ENCODE data around the gene ZNF320. TPM values are rescaled to one million over a fixed set of nuclear protein-coding genes. Genes with fewer than 3 reads are reported as not detected.

Gene ZNF320
- total and polyA plus RNA-seq, 9 of the 15 experiments (the other 6 are each of a cell fraction or from before 2014, with no cell fraction given): 5.4 to 25.6 (median 11.7) TPM

- TF ChIP-seq HMGXB4 (CRISPR knock-in tag; IDR thresholded peaks at IDR 0.05) (no peak), CREB1 (IDR thresholded peaks at IDR 0.05) (peak; percentile 59; the same call in 1 of the 2 replicates), CREB1 (CRISPR knock-in tag; IDR thresholded peaks at IDR 0.05) (no peak), ZSCAN32 (CRISPR knock-in tag; IDR thresholded peaks at IDR 0.05) (no peak), XRCC3 (IDR thresholded peaks at IDR 0.05) (no peak), PYGO2 (tag; IDR thresholded peaks at IDR 0.05) (0 out of 2 replicates have a peak, but pooled peaks have one; percentile 38), ZNF282 (CRISPR knock-in tag; IDR thresholded peaks at IDR 0.05) (no peak), ZBTB2 (IDR thresholded peaks at IDR 0.05) (no peak; the same call in none of the 2 replicates), CHCHD3 (CRISPR knock-in tag; IDR thresholded peaks at IDR 0.05) (no peak), HNRNPK (IDR thresholded peaks at IDR 0.05; ENCODE audit: low read depth, low read length, poor library complexity, severe bottlenecking) (no peak), ZBTB34 (CRISPR knock-in tag; IDR thresholded peaks at IDR 0.05) (peak; percentile 41; the same call in 1 of the 2 replicates), ETV1 (tag; conservative IDR thresholded peaks at IDR 0.05; ENCODE audit: low read depth) (peak; percentile 84), BRD9 (IDR thresholded peaks at IDR 0.05; ENCODE audit: low read depth, partially characterized antibody) (peak; percentile 53), TAL1 (IDR thresholded peaks at IDR 0.05) (peak; percentile 98), TARDBP (IDR thresholded peaks at IDR 0.05) (peak; percentile 79; the same call in 1 of the 2 replicates), ZNF79 (CRISPR knock-in tag; IDR thresholded peaks at IDR 0.05; ENCODE audit: low read depth) (peak; percentile 61; the same call in 1 of the 2 replicates)
Observed at GRCh38 chr19:52936151-52936953, 38.9 kb upstream of the ZNF320 start (continued).

All from K562 (cell line).